ENCODE data around the gene KDM5B.

GRCh38 chr1:202701200-202701599 lies 107.0 kb downstream of the KDM5B start:
- TF ChIP-seq POLR2A (IDR thresholded peaks at IDR 0.05; ENCODE audit: low read length) (no peak), GATA1 (IDR thresholded peaks at IDR 0.05; ENCODE audit: low read depth, low read length) (no peak)
